H1 (cell line): ENCODE results near the gene OR10G3. TPM values are rescaled to one million over a fixed set of nuclear protein-coding genes. Genes with fewer than 3 reads are reported as not detected.

Experiments used
- CTCF ChIA-PET: fragments of 300-600 bp; sonication (Branson Sonifier 250); formaldehyde crosslinking; loops from one replicate; lab custom pipeline; 2021; ENCODE audit not compliant: partially characterized antibody; lab: Charles Lee
- POLR2A ChIA-PET: fragments of 300-600 bp; sonication (Branson Sonifier 250); formaldehyde crosslinking; loops from one replicate; lab custom pipeline; 2021; ENCODE audit warnings: inconsistent platforms; ENCODE audit not compliant: partially characterized antibody; lab: Charles Lee
- DNase-seq, 2 experiments: peaks; one replicate each; pipeline versions ENCODE4 v3.0.0 to v3.0.0-alpha.2; 2010 to 2022; ENCODE audit warnings: low spot score in 2 of 2, low read depth in 1 of 2, mixed read lengths in 1 of 2
- FAIRE-seq: peaks from 2 replicates; lab custom pipeline; 2011; peaks lifted over from hg19 to GRCh38; lab: Jason Lieb, UNC
- H2AFZ ChIP-seq: 2 replicates; pipeline ENCODE4 v1.8.1; 2012; ENCODE audit warnings: low read length, inconsistent platforms
- H2AK5ac ChIP-seq: 2 replicates; pipeline ENCODE4 v1.6.1; 2013; ENCODE audit warnings: low read depth, low read length
- H2BK120ac ChIP-seq: replicated peaks from 2 replicates; pipeline ENCODE3; 2013; ENCODE audit warnings: low read depth, low read length, inconsistent platforms
- H2BK12ac ChIP-seq: 2 replicates; pipeline ENCODE4 v1.6.1; 2013; ENCODE audit warnings: low read depth, low read length
- H2BK15ac ChIP-seq: 2 replicates; pipeline ENCODE4 v1.6.1; 2013; ENCODE audit warnings: low read length
- H2BK20ac ChIP-seq: 2 replicates; pipeline ENCODE4 v1.6.1; 2013; ENCODE audit warnings: low read length
- H2BK5ac ChIP-seq: 2 replicates; pipeline ENCODE4 v1.6.1; 2013; ENCODE audit warnings: low read depth, low read length
- H3K14ac ChIP-seq: 2 replicates; pipeline ENCODE4 v1.6.1; 2013; ENCODE audit warnings: inconsistent platforms; ENCODE audit not compliant: insufficient read length
- H3K18ac ChIP-seq: 2 replicates; pipeline ENCODE4 v1.6.1; 2013; ENCODE audit warnings: low read length; ENCODE audit errors: extremely low read depth
- H3K23ac ChIP-seq: 2 replicates; pipeline ENCODE4 v1.6.1; 2013; ENCODE audit warnings: inconsistent platforms; ENCODE audit not compliant: insufficient read length
- H3K23me2 ChIP-seq: 2 replicates; pipeline ENCODE4 v1.6.1; 2013; ENCODE audit warnings: low read depth, low read length
- H3K27ac ChIP-seq: 2 replicates; pipeline ENCODE4 v1.6.1; 2011; ENCODE audit warnings: low read depth, low read length, inconsistent platforms
- H3K27me3 ChIP-seq, 4 experiments: replicated peaks in 1 of 4; 1 replicate in 1 of 4; 2 replicates in 3 of 4; pipeline versions ENCODE4 v1.6.1 to v1.8.1; 2011 to 2013; ENCODE audit warnings: low read length in 3 of 4, mild to moderate bottlenecking in 3 of 4, inconsistent platforms in 2 of 4, mixed read lengths in 2 of 4, moderate library complexity in 1 of 4; ENCODE audit not compliant: control insufficient read depth in 3 of 4, insufficient read depth in 3 of 4; ENCODE audit errors: extremely low read depth in 1 of 4
- H3K36me3 ChIP-seq, 4 experiments: 2 replicates each; pipeline versions ENCODE4 v1.6.1 to v1.8.1; 2011 to 2013; ENCODE audit warnings: mild to moderate bottlenecking in 4 of 4, low read length in 3 of 4, moderate library complexity in 2 of 4, control low read depth in 1 of 4, inconsistent platforms in 1 of 4; ENCODE audit not compliant: insufficient read depth in 4 of 4, control insufficient read depth in 2 of 4
- H3K4ac ChIP-seq: replicated peaks from 2 replicates; pipeline ENCODE3; 2013; ENCODE audit warnings: low read length, low read depth, mixed read lengths, inconsistent platforms; ENCODE audit not compliant: insufficient read length
- H3K4me1 ChIP-seq, 4 experiments: replicated peaks in 1 of 4; 1 replicate in 1 of 4; 2 replicates in 3 of 4; pipeline versions ENCODE4 v1.6.1 to v1.8.1; 2011 to 2013; ENCODE audit warnings: low read length in 3 of 4, inconsistent platforms in 2 of 4, mixed read lengths in 1 of 4; ENCODE audit not compliant: insufficient read depth in 4 of 4, control insufficient read depth in 3 of 4
- H3K4me2 ChIP-seq, 2 experiments: 2 replicates each; pipeline versions ENCODE4 v1.6.1 to v1.8.1; 2011 to 2013; ENCODE audit warnings: low read depth in 2 of 2, low read length in 2 of 2, control low read depth in 1 of 2, inconsistent platforms in 1 of 2, mild to moderate bottlenecking in 1 of 2; ENCODE audit not compliant: insufficient read depth in 1 of 2
- H3K4me3 ChIP-seq, 4 experiments: fragments of 200-600, 300-600 bp in 1 of 4; sonication (generic), shearing (Covaris generic), sonication (Bioruptor Twin) in 1 of 4; 2 replicates each; pipeline versions ENCODE4 v1.5.1 to v1.8.1; 2011 to 2016; ENCODE audit warnings: low read length in 4 of 4, low read depth in 3 of 4, control low read depth in 2 of 4, inconsistent platforms in 2 of 4, mild to moderate bottlenecking in 2 of 4, mixed read lengths in 1 of 4, moderate library complexity in 1 of 4; ENCODE audit not compliant: insufficient read depth in 2 of 4; ENCODE audit errors: extremely low read depth in 1 of 4
- H3K56ac ChIP-seq: replicated peaks from 2 replicates; pipeline ENCODE3; 2013; ENCODE audit warnings: low read depth, mild to moderate bottlenecking, mixed read lengths, low read length, inconsistent platforms; ENCODE audit not compliant: insufficient read length
- H3K79me1 ChIP-seq: 2 replicates; pipeline ENCODE4 v1.6.1; 2013; ENCODE audit warnings: low read depth, low read length, control low read depth
- H3K79me2 ChIP-seq, 2 experiments: 2 replicates each; pipeline versions ENCODE4 v1.6.1 to v1.8.1; 2012 to 2013; ENCODE audit warnings: low read length in 2 of 2, mild to moderate bottlenecking in 2 of 2, inconsistent platforms in 1 of 2; ENCODE audit not compliant: insufficient read depth in 2 of 2, control insufficient read depth in 1 of 2
- H3K9ac ChIP-seq, 4 experiments: replicated peaks in 1 of 4; 1 replicate in 1 of 4; 2 replicates in 3 of 4; pipeline versions ENCODE4 v1.6.1 to v1.8.1; 2011 to 2013; ENCODE audit warnings: low read depth in 3 of 4, low read length in 3 of 4, control low read depth in 2 of 4, mild to moderate bottlenecking in 2 of 4, moderate library complexity in 2 of 4, inconsistent platforms in 1 of 4; ENCODE audit errors: extremely low read depth in 1 of 4
- H3K9me3 ChIP-seq, 2 experiments: 2 replicates each; pipeline versions ENCODE4 v1.6.1 to v1.8.1; 2012 to 2013; ENCODE audit warnings: mild to moderate bottlenecking in 2 of 2, moderate library complexity in 2 of 2, control low read depth in 1 of 2, inconsistent platforms in 1 of 2, low read depth in 1 of 2, low read length in 1 of 2, mixed read lengths in 1 of 2; ENCODE audit not compliant: insufficient read depth in 2 of 2
- H4K20me1 ChIP-seq, 2 experiments: replicated peaks in 1 of 2; 2 replicates each; pipeline versions ENCODE3 to v1.8.1; 2011 to 2013; ENCODE audit warnings: inconsistent platforms in 2 of 2, low read length in 2 of 2, mild to moderate bottlenecking in 1 of 2; ENCODE audit not compliant: insufficient read depth in 2 of 2, control insufficient read depth in 1 of 2
- H4K5ac ChIP-seq: 2 replicates; pipeline ENCODE4 v1.6.1; 2013; ENCODE audit warnings: low read length, low read depth, mixed read lengths, inconsistent platforms; ENCODE audit not compliant: insufficient read length
- H4K8ac ChIP-seq: 2 replicates; pipeline ENCODE4 v1.8.0; 2013; ENCODE audit warnings: mild to moderate bottlenecking, moderate library complexity, low read length, inconsistent platforms; ENCODE audit not compliant: insufficient read depth; ENCODE audit errors: extremely low read depth
- H4K91ac ChIP-seq: replicated peaks from 2 replicates; pipeline ENCODE3; 2013; ENCODE audit warnings: low read length, mixed read lengths, inconsistent platforms; ENCODE audit not compliant: insufficient read length
- BACH1 ChIP-seq: IDR thresholded peaks from 2 replicates; pipeline ENCODE4 v1.6.1; 2012; ENCODE audit warnings: low read length, improper control_type of control experiment
- CHD1 ChIP-seq: IDR thresholded peaks from 2 replicates; pipeline ENCODE4 v1.6.1; 2012; ENCODE audit warnings: low read depth, low read length, improper control_type of control experiment
- JUN ChIP-seq: IDR thresholded peaks from 2 replicates; pipeline ENCODE4 v1.6.1; 2011; ENCODE audit warnings: low read depth, mild to moderate bottlenecking, improper control_type of control experiment, low read length
- KDM4A ChIP-seq: IDR thresholded peaks from one replicate; pipeline ENCODE4 v1.7.1; 2012; ENCODE audit warnings: low read depth, mild to moderate bottlenecking, moderate library complexity, low read length, inconsistent platforms; ENCODE audit not compliant: severe bottlenecking
- MAFK ChIP-seq: IDR thresholded peaks from 2 replicates; pipeline ENCODE4 v1.6.1; 2012; ENCODE audit warnings: low read depth, mild to moderate bottlenecking, improper control_type of control experiment, low read length
- PHF8 ChIP-seq: fragments of 200-600 bp; sonication (generic); conservative IDR thresholded peaks from 2 replicates; pipeline ENCODE4 v1.7.1; 2012; ENCODE audit warnings: low read depth, mild to moderate bottlenecking, inconsistent platforms, low read length, moderate library complexity
- POLR2A ChIP-seq, 2 experiments: IDR thresholded peaks; 1 replicate in 1 of 2; 2 replicates in 1 of 2; pipeline ENCODE4 v1.6.1; 2011; ENCODE audit warnings: low read depth in 2 of 2, low read length in 2 of 2, mild to moderate bottlenecking in 2 of 2; ENCODE audit errors: control extremely low read depth in 1 of 2
- RAD21 ChIP-seq, 2 experiments: IDR thresholded peaks in 1 of 2; conservative IDR thresholded peaks in 1 of 2; 2 replicates each; pipeline ENCODE4 v1.6.1; 2011; ENCODE audit warnings: low read depth in 2 of 2, low read length in 2 of 2, improper control_type of control experiment in 1 of 2, inconsistent platforms in 1 of 2, mild to moderate bottlenecking in 1 of 2, moderate library complexity in 1 of 2
- SIN3A ChIP-seq, 2 experiments: IDR thresholded peaks in 1 of 2; conservative IDR thresholded peaks in 1 of 2; 2 replicates each; pipeline ENCODE4 v1.6.1; 2011 to 2012; ENCODE audit warnings: low read length in 2 of 2, improper control_type of control experiment in 1 of 2, low read depth in 1 of 2, mild to moderate bottlenecking in 1 of 2
- SIX5 ChIP-seq: IDR thresholded peaks from 2 replicates; pipeline ENCODE4 v1.6.1; 2011; ENCODE audit warnings: mild to moderate bottlenecking, low read depth, low read length
- SP1 ChIP-seq: IDR thresholded peaks from 2 replicates; pipeline ENCODE4 v1.6.1; 2011; ENCODE audit warnings: low read depth, low read length
- TBP ChIP-seq: IDR thresholded peaks from 2 replicates; pipeline ENCODE4 v1.6.1; 2011; ENCODE audit warnings: low read depth, low read length, improper control_type of control experiment
- TEAD4 ChIP-seq: IDR thresholded peaks from 2 replicates; pipeline ENCODE4 v1.6.1; 2012; ENCODE audit warnings: low read depth, low read length, inconsistent platforms, mixed read lengths
- WGBS, 2 experiments: shearing (Covaris generic) in 1 of 2; methylation state at CpG; one replicate each; pipeline versions ENCODE4 v1.1.6 to v1.1.7; 2013 to 2015; ENCODE audit warnings: low lambda C conversion rate in 2 of 2, mixed read lengths in 2 of 2, inconsistent platforms in 1 of 2, low coverage in 1 of 2, missing lambda C conversion rate in 1 of 2; ENCODE audit not compliant: insufficient replicate concordance in 2 of 2, insufficient coverage in 1 of 2, insufficient read length in 1 of 2; ENCODE audit errors: extremely low coverage in 1 of 2, missing lambda C conversion rate in 1 of 2; 5-methylcytosine and 5-hydroxymethylcytosine counted together
- polyA plus RNA-seq, 7 experiments: library from polyadenylated mRNA; depleted of rRNA in 3 of 7; stranded (reverse) in 5 of 7; unstranded in 2 of 7; fragments of >200 nt in 5 of 7; fragments of 200-250 nt in 2 of 7; gene quantifications; 1 replicate in 5 of 7; 2 replicates in 1 of 7; 4 replicates in 1 of 7; pipeline versions ENCODE4 v1.2.1 to v1.2.3, GENCODE V29; 2011 to 2013; ENCODE audit warnings: missing spikeins in 2 of 7, mixed read lengths in 2 of 7
- total RNA-seq: library from RNA; stranded (reverse); fragmentation: NEBNext Ultra II Directional; extraction: Animal tissue kit (Norgen Biotek cat#: 25700); gene quantifications from 2 replicates; pipeline ENCODE4 v1.2.1, GENCODE V29; 2021
- TF ChIP-seq, protein P1 (sequence below): IDR thresholded peaks from 2 replicates; pipeline ENCODE4 v1.6.1; 2012; ENCODE audit warnings: inconsistent platforms

OR10G3 gene
- total and polyA plus RNA-seq, 2 of the 8 experiments (the other 6 are each of a cell fraction or from before 2014, with no cell fraction given): not detected

DNA sequence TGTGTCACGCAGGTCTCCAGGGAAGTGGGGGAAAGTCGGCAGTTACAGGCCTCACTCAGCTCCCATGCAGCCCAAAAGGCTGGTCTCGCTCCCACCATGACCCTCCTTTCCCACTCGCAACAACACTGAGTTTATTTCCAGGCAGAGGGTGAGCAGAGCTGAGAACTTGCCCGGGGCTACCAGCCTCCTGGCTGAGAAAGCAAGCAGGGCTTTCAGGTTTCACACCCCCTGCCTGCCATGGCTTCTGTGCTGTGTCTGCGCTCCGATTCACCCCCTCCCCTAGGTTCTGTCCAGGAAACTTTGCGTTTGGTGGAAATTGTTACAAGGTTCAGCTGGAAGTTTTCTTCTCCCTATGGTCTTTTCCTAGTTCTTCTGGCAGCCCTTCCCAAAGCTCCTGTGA lies 37.7 kb upstream of the OR10G3 start:
- Histone ChIP-seq H2AFZ (peak overlapping the region; percentile 99), H2BK120ac (no peak overlapping the region), H2BK12ac (no peak overlapping the region), H3K27me3 (no peaks in the 10 kb centered on the region), H3K79me1 (no peaks in the 10 kb centered on the region), H3K4me2 (no peak overlapping the region), H3K56ac (no peak overlapping the region), H3K4me3 (no peak overlapping the region), H2BK15ac (no peak overlapping the region), H3K14ac (no peak overlapping the region), H4K91ac (no peak overlapping the region), H4K20me1 (no peaks in the 10 kb centered on the region), H3K23me2 (no peaks in the 10 kb centered on the region), H3K9me3 (no peaks in the 10 kb centered on the region), H3K79me2 (no peaks in the 10 kb centered on the region), H2AK5ac (no peak overlapping the region), H2BK20ac (no peak overlapping the region), H3K18ac (peak overlapping the region; percentile 5), H3K4me1 (peaks cover 0 to 4% (median 2%) of the 10 kb centered on the region in 4 experiments; a peak in 1 of 7 replicates), H4K5ac (no peak overlapping the region), H3K9ac (no peak overlapping the region), H3K23ac (no peak overlapping the region), H2BK5ac (peak overlapping the region; percentile 26; the same call in 1 of the 2 replicates), H3K36me3 (no peaks in the 10 kb centered on the region), H4K8ac (no peak overlapping the region), H3K4ac (no peak overlapping the region), H3K27ac (no peak overlapping the region)
- FAIRE-seq: no peak
- CTCF ChIA-PET: interaction anchor here (1.0 to 1.5 kb wide), 5 partner anchors 9 to 188 kb away, joined by 3 to 4 read pairs (median 4); no protein-coding TSS in a partner anchor
- WGBS, 2 experiments: 90% methylated on average over 7 of the region's 8 CpGs; no CpG with 5 or more reads in 1 of the 2 experiments
- no peak for DNase-seq
- POLR2A ChIA-PET: interaction anchor here (1.1 to 1.3 kb wide), 3 partner anchors 16 to 163 kb away, joined by 3 to 4 read pairs (median 3); no protein-coding TSS in a partner anchor
- TF ChIP-seq PHF8: no peak
- TF ChIP-seq SIX5: no peak
- TF ChIP-seq MAFK: no peak
- TF ChIP-seq TBP: no peak
- TF ChIP-seq BACH1: no peak
- TF ChIP-seq SP1: no peak
- TF ChIP-seq, protein P1, sequence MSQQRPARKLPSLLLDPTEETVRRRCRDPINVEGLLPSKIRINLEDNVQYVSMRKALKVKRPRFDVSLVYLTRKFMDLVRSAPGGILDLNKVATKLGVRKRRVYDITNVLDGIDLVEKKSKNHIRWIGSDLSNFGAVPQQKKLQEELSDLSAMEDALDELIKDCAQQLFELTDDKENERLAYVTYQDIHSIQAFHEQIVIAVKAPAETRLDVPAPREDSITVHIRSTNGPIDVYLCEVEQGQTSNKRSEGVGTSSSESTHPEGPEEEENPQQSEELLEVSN: no peak
- TF ChIP-seq KDM4A: no peak
- no peak for TF ChIP-seq SIN3A (conservative IDR thresholded peaks at IDR 0.05 in 1 of 2, IDR thresholded peaks at IDR 0.05 in 1 of 2; ENCODE audit: low read depth in 1 of 2, low read length in 2 of 2)
- TF ChIP-seq POLR2A (IDR thresholded peaks at IDR 0.05; ENCODE audit: control extremely low read depth in 1 of 2, low read depth in 2 of 2, low read length in 2 of 2): no peak
- TF ChIP-seq TEAD4: no peak
- TF ChIP-seq CHD1: no peak
- TF ChIP-seq RAD21 (IDR thresholded peaks at IDR 0.05 in 1 of 2, conservative IDR thresholded peaks at IDR 0.05 in 1 of 2; ENCODE audit: low read depth in 2 of 2, low read length in 2 of 2): no peak
- TF ChIP-seq JUN: no peak
